HepG2 (cell line): ENCODE measurements around the gene ELOVL5. TPM values are rescaled to one million over a fixed set of nuclear protein-coding genes. Genes with fewer than 3 reads are reported as not detected.

Experiments
- ARHGAP35 ChIP-seq: sonication (generic); formaldehyde crosslinking; IDR thresholded peaks from 2 replicates; pipeline ENCODE4 v1.9.0; 2022; ENCODE audit warnings: mild to moderate bottlenecking, inconsistent platforms, moderate library complexity, missing genetic modification reagents, borderline replicate concordance
- BRCA1 ChIP-seq: sonication (generic); formaldehyde crosslinking; IDR thresholded peaks from 2 replicates; pipeline ENCODE4 v1.4.0; 2020; ENCODE audit warnings: missing genetic modification reagents
- CENPBD1 ChIP-seq: sonication (generic); formaldehyde crosslinking; IDR thresholded peaks from 2 replicates; pipeline ENCODE4 v1.8.0; 2022; ENCODE audit warnings: missing genetic modification reagents, low read depth, mild to moderate bottlenecking, borderline replicate concordance
- CHD2 ChIP-seq: IDR thresholded peaks from 2 replicates; pipeline ENCODE4 v1.6.1; 2011; ENCODE audit warnings: low read depth, low read length, improper control_type of control experiment
- EEA1 ChIP-seq: sonication (generic); formaldehyde crosslinking; IDR thresholded peaks from 2 replicates; pipeline ENCODE4 v1.5.1; 2020; ENCODE audit warnings: mild to moderate bottlenecking, missing genetic modification reagents, borderline replicate concordance
- ELF1 ChIP-seq: sonication (generic); formaldehyde crosslinking; IDR thresholded peaks from 2 replicates; pipeline ENCODE4 v1.4.0; 2020; ENCODE audit warnings: missing genetic modification reagents
- HDAC1 ChIP-seq: sonication (generic); formaldehyde crosslinking; IDR thresholded peaks from 2 replicates; pipeline ENCODE4 v1.5.1; 2020; ENCODE audit warnings: mild to moderate bottlenecking, missing genetic modification reagents
- HIC2 ChIP-seq: sonication (generic); formaldehyde crosslinking; IDR thresholded peaks from 2 replicates; pipeline ENCODE4 v1.9.0; 2022; ENCODE audit warnings: low read depth, missing genetic modification reagents
- HNRNPUL1 ChIP-seq: fragments of 200-400 bp; formaldehyde crosslinking; IDR thresholded peaks from 2 replicates; pipeline ENCODE4 v1.6.1; 2017; ENCODE audit warnings: low read depth, mild to moderate bottlenecking, low read length, moderate library complexity
- KLF13 ChIP-seq: sonication (generic); formaldehyde crosslinking; IDR thresholded peaks from 2 replicates; pipeline ENCODE4 v1.4.0; 2020; ENCODE audit warnings: mild to moderate bottlenecking, missing genetic modification reagents
- MEIS2 ChIP-seq: sonication (generic); formaldehyde crosslinking; IDR thresholded peaks from 2 replicates; pipeline ENCODE4 v1.9.0; 2021; ENCODE audit warnings: mild to moderate bottlenecking, missing genetic modification reagents
- REST ChIP-seq, 2 experiments: IDR thresholded peaks; 2 replicates each; pipeline ENCODE4 v1.6.1; 2011 to 2012; ENCODE audit warnings: low read length in 2 of 2, borderline replicate concordance in 1 of 2, low read depth in 1 of 2, mild to moderate bottlenecking in 1 of 2, moderate library complexity in 1 of 2
- THYN1 ChIP-seq: sonication (generic); formaldehyde crosslinking; IDR thresholded peaks from 2 replicates; pipeline ENCODE4 v1.8.1; 2023; ENCODE audit warnings: low read depth, mild to moderate bottlenecking, moderate library complexity, missing genetic modification reagents, borderline replicate concordance
- ZNF367 ChIP-seq: sonication (generic); formaldehyde crosslinking; IDR thresholded peaks from 2 replicates; pipeline ENCODE4 v1.4.0; 2020; ENCODE audit warnings: missing genetic modification reagents, borderline replicate concordance
- ZNF430 ChIP-seq: sonication (generic); formaldehyde crosslinking; IDR thresholded peaks from 2 replicates; pipeline ENCODE4 v1.9.0; 2021; ENCODE audit warnings: mild to moderate bottlenecking, missing genetic modification reagents
- ZNF446 ChIP-seq: sonication (generic); formaldehyde crosslinking; IDR thresholded peaks from 2 replicates; pipeline ENCODE4 v1.5.0; 2020; ENCODE audit warnings: mild to moderate bottlenecking, missing genetic modification reagents
- ZNF589 ChIP-seq: sonication (generic); formaldehyde crosslinking; conservative IDR thresholded peaks from 2 replicates; pipeline ENCODE4 v1.8.0; 2022; ENCODE audit warnings: mild to moderate bottlenecking, moderate library complexity, missing genetic modification reagents
- ZNF710 ChIP-seq: sonication (generic); formaldehyde crosslinking; IDR thresholded peaks from 2 replicates; pipeline ENCODE4 v1.5.0; 2020; ENCODE audit warnings: mild to moderate bottlenecking, missing genetic modification reagents, borderline replicate concordance
- ZNF766 ChIP-seq: sonication (generic); formaldehyde crosslinking; IDR thresholded peaks from 2 replicates; pipeline ENCODE4 v1.5.0; 2020; ENCODE audit warnings: missing genetic modification reagents, borderline replicate concordance
- ZNF891 ChIP-seq: sonication (generic); formaldehyde crosslinking; IDR thresholded peaks from 2 replicates; pipeline ENCODE4 v1.5.0; 2020; ENCODE audit warnings: mild to moderate bottlenecking, missing genetic modification reagents
- polyA plus RNA-seq, 8 experiments: library from polyadenylated mRNA; depleted of rRNA in 3 of 8; stranded (reverse) in 7 of 8; unstranded in 1 of 8; fragments of >200 nt; fragmentation: Illumina TruSeq in 4 of 8; extraction: Trizol in 4 of 8; gene quantifications; 2 replicates each; pipeline versions ENCODE4 v1.2.1 to v1.2.3, GENCODE V29; 2011 to 2016; ENCODE audit warnings: low read depth in 4 of 8, missing spikeins in 1 of 8, mixed read lengths in 1 of 8; ENCODE audit not compliant: insufficient read depth in 1 of 8
- total RNA-seq, 5 experiments: library from RNA; depleted of rRNA; stranded (reverse); fragments of >200 nt; fragmentation: Illumina TruSeq; extraction: Trizol; gene quantifications; 2 replicates each; pipeline ENCODE4 v1.2.3, GENCODE V29; 2016; ENCODE audit warnings: low read depth in 1 of 5

The ELOVL5 gene
- total and polyA plus RNA-seq, 2 of the 13 experiments (the other 11 are each of a cell fraction or from before 2014, with no cell fraction given) = 50.1 to 72.4 TPM

GRCh38 chr6:53348371-53349208 is at the start of gene ELOVL5 (continued):
- TF ChIP-seq BRCA1 (peak; percentile 80; the same call in 1 of the 2 replicates), ELF1 (CRISPR knock-in tag) (0 out of 2 replicates have a peak, but pooled peaks have one; percentile 43), REST (IDR thresholded peaks at IDR 0.05; ENCODE audit: borderline replicate concordance in 1 of 2, low read depth in 1 of 2, low read length in 2 of 2) (no peak; a peak in 1 of 4 replicates), ARHGAP35 (CRISPR knock-in tag) (peak; percentile 24; the same call in 1 of the 2 replicates), KLF13 (CRISPR knock-in tag) (0 out of 2 replicates have a peak, but pooled peaks have one; percentile 20), HNRNPUL1 (no peak; the same call in 1 of the 2 replicates), ZNF589 (CRISPR knock-in tag) (no peak), MEIS2 (peak; percentile 39; the same call in 1 of the 2 replicates), CHD2 (no peak; the same call in 1 of the 2 replicates), ZNF710 (peak; percentile 50; the same call in 1 of the 2 replicates), EEA1 (CRISPR knock-in tag) (peak; percentile 42; the same call in 1 of the 2 replicates), ZNF891 (CRISPR knock-in tag) (peak; percentile 81), CENPBD1 (CRISPR knock-in tag) (no peak), HDAC1 (peak; percentile 77), ZNF446 (CRISPR knock-in tag) (no peak; the same call in none of the 2 replicates), ZNF367 (CRISPR knock-in tag) (0 out of 2 replicates have a peak, but pooled peaks have one; percentile 46), THYN1 (CRISPR knock-in tag) (no peak), ZNF766 (CRISPR knock-in tag) (peak; percentile 89; the same call in 1 of the 2 replicates), HIC2 (no peak), ZNF430 (CRISPR knock-in tag) (peak; percentile 62)
